GM19023 (cell line): ENCODE data around the gene ANK3.

Experiments
- ATAC-seq: cut with Tn5 transposase; IDR thresholded peaks from one replicate; pipeline ENCODE4 v1.9.1; 2021; ENCODE audit warnings: mild to moderate bottlenecking, moderate library complexity; ENCODE audit not compliant: unreplicated experiment

Gene ANK3

GRCh38 chr10:60380781-60381180 is 8.9 kb downstream of the ANK3 start:
- no peak for ATAC-seq

- no peak for ATAC-seq
These were observed 11.7 kb downstream of the ANK3 start for GRCh38 chr10:60377955-60378354.

DNA sequence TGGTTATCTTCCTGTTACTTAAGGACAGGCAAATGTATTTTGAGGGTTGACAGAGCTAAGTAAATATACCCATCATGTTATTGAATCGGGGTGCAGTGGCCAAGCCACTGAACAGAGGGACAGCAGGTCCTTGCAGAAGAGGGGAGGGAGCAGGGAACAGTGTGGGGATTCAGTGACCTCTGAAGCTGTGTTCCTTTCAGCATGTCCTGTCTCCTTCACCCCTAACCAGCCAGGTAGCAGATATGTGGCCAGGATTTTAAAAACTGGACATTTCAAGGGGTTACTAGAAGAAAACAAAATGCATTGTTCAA is 12.7 kb downstream of the ANK3 start:
- ATAC-seq = no peak

- no peak for ATAC-seq
These were observed 13.2 kb downstream of the ANK3 start for GRCh38 chr10:60376221-60377041.

- ATAC-seq = no peak
These were observed 14.2 kb downstream of the ANK3 start for GRCh38 chr10:60375293-60376004.

- ATAC-seq = no peak
These were observed 14.8 kb downstream of the ANK3 start for GRCh38 chr10:60374836-60375235.

DNA sequence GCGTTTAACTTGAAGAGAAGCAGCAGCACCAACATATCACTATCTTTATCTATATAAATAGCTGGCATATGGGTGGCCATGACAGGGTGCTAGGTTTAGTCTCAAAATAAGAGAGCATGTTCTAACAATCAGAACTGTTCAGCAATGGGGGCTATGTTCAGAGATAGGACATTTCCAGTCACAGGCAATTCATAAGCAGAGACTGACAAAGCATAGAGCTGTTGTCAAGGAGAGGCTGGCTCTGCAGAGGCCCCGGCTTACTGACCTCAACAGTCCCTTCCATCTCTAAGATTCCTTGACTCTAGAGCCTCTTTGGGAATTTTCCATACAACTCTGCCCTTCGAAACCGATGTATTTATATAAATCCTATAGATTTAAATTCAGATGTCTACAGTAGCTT is 17.2 kb downstream of the ANK3 start:
- no peak for ATAC-seq

GRCh38 chr10:60369547-60369930 is 20.1 kb downstream of the ANK3 start:
- ATAC-seq = no peak

GRCh38 chr10:60368875-60369546 is 20.7 kb downstream of the ANK3 start:
- ATAC-seq = no peak

DNA sequence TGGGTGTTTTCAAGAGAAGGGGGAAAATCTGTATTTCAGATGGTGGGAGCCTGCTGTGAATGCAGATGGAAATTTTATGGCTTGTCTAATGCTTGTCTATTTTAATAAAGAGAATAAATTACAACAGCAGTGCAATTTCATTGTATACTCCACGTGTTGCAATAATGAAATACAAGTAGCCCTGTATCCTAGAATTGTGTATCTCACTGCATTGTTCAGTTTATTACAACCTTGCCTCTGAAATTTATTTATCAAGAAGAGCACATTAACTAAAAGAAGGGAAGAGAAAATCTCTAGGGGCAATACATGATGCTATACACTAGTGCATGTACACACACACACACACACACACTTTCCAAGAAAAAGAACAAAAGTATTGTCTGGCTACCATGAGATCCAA is 21.8 kb downstream of the ANK3 start:
- no peak for ATAC-seq

GRCh38 chr10:60367431-60367830 is 22.2 kb downstream of the ANK3 start:
- no peak for ATAC-seq

DNA sequence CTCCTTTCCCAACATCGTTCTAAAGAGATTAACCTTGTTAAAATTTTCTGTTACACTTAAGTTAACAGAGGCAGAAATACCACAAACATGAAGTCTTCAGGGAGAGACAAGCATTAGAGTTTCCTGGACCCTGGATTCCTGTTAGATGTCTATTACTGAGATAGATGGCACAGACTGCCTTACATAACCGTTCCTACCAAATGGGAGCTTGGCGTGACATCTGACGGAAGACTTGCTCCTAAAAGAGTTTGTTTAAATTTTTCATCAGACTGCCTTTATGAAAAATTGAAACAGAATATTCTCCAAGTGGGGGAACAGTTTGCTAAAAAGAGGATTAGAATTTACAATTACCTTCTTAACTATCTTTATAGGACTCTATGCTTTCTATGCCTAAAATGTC is 22.7 kb downstream of the ANK3 start:
- ATAC-seq = no peak

DNA sequence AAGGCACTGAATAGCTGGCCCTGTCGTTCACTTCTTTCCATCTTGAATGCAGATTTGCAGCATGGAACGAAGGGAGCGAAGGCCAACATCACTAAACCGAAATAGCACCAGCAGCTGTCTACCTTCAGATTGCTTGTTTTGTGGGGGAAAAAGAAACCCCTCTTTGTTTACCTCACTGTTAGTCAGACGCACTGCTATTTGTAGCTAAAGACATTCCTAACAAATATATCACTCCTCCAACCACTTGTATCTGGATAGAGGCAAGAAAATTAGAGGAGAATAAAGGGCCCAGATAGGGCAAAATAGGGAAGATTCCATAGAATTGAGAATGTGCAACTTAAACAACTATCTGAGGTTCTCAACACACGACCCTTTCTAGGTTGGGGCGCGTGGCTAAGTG is 26.5 kb downstream of the ANK3 start:
- ATAC-seq = no peak

DNA sequence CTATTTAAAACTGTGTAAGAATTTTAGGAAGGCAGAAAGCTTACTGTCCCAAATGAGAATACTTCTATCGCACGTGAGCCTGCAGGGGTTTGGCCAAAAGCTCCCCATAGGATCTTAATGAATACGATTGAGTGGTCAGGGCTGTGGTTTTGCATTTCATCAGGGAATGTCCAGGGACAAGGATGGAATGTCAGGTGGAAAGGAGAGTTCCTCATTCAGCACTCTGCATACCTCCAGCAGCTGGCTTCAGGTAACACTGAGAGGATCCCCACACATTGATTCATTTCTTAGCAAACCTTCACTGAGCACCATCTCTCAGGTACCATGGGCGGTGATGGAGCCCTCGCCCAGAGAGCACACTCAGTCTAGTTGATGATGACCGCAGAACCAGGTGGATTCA is 27.2 kb downstream of the ANK3 start:
- ATAC-seq = no peak

GRCh38 chr10:60359066-60359465 is 30.6 kb downstream of the ANK3 start:
- no peak for ATAC-seq

DNA sequence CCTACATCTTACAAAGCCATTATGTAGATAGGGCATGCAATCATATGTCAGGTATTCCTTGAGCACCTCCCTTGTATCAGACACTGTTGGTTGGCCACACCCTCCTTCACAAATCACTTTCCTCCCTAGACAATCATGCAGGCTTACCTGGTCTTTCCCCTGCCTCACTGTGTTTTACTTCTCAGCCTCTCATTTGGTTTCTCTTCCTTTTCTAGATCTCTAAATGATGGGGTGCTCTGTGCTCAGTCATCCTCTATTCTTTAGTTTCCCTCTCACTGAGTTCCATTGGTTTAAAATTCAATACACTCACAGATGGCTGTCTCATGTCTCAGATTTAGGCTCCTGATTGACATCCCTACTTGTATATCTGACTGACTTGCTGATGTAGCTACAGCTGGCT is 31.4 kb downstream of the ANK3 start:
- ATAC-seq = peak; percentile 95

DNA sequence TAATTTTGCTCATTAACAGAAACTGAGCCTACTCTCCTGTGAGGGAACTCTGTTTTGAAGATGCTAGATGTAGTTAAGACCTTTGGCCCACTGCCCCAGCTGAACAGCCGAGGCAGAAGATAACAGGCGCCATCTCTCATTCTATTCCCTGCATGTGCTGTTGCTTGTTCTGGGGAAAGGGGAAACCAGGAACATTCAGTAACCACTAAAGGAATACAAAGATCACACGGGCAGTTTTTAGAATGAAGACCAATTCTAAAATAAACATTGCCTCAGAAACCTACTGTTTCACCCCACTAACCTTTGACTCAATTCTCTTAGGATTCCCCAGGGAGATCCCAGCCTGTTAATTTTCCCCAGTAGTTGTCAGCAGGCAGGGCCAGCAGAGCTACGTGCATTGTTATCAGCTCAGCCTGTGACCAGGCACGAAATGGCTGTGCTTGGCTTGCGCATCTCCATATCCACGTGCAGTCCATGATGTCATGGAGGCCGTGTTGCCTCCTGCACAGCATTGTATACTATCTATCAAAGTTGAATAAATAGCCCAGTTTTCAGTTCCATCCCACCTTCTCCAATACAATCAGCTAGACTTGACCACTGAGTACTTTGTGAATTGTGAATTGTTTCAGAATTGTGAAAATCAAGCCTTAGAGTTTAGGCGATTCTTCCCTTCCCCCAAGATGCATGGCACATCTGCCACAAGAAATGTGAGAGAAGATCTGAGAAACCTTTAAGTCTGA is 36.0 kb downstream of the ANK3 start:
- no peak for ATAC-seq

- peak; percentile 60 for ATAC-seq
These were observed 37.6 kb downstream of the ANK3 start for GRCh38 chr10:60352105-60352504.

DNA sequence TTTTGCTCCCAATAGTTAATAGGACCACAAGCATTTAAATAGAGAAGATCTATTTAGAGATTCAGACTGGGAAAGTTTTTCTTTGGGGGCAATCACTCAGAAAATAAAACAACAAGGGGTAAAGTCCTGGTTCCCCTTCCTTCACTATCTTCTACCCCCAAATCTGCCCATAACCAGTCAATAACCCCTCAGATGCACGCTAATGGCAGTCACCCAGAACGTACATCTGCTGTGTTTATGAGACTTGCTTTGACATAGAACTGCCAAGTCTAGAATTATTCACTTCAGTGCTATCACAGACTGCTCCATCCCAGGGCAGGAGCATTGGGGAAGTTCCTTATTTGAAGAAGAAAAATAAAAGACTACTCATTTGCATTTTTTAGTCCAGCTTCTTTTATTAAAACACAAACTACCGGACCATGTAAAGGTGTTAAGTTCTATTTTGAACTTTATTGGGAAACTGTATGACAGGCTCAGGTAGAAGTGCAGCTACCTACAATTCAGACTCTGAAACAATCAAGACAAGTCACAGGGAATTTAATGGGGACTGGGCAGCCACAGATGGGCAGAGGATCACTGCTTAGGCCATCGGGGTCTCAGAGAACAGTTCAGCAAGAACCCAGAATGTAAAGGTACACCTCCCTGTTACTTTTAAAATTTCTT is 38.4 kb downstream of the ANK3 start:
- ATAC-seq = peak; percentile 39

GRCh38 chr10:60350400-60350799 is 39.3 kb downstream of the ANK3 start:
- no peak for ATAC-seq

DNA sequence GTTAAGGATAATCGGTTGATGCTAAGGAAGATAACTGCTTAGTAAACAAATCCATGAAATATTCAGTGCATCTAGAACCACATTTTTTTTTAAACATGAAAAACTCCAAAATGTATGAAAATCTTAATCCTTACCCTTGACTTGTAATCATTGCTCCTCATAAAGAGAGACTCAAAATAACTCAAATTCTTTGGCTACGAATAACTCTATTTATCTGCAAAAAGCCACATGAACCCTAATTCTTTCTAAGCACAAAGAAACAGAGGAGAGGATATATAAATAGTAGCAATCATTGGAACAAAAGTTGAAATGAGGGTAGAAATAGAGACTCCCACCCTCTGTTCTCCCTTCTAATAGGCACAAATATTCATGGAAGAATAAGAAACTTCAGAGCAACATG is 40.2 kb downstream of the ANK3 start:
- ATAC-seq = no peak
